ELF-1 (cell line): Measurements from ENCODE around the gene ISM2.
A peak's percentile ranks its signal among the peaks of the same experiment; 100 is the strongest.

Experiments
- DNase-seq: peaks from one replicate; pipeline ENCODE4 v3.0.0-alpha.2; 2016; ENCODE audit warnings: low read depth, low spot score

Gene ISM2

DNA sequence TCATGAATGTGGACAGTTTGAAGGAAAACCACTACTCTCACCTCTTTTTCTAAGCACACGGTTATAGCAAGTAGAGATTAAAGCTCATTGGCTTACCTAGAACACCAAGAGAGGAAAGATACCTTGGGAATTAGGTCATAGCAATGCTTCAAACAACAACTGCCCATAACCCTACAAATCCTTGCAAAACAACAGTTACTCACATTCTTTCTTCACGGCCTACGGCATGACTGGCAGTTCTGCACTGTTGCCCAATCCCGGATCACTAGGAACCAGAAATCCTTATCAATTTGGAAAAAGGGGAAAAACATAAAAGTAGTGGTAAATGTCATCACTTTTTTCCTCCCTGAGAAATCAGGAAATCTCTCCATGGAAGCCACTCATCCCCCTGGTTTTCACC is 9.6 kb upstream of the ISM2 start:
- peak; percentile 12 for DNase-seq

DNA sequence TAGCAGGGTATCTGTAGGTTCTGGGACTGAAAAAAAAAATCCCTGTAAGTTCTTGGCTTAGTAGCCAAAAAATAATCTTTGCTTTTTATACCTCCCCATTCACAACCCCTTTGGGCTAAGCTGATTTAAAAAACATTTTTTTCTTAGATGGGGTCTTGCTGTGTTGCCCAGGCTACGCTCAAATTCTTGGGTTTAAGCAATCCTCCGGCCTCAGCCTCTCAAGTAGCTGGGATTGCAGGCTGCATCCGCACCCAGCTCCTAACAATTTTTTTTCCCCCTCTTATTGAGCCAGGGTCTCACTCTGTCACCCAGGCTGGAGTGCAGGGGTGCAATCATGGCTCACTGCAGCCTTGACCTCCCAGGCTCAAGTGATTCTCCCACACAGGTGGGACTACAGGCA is 9.1 kb upstream of the ISM2 start:
- no peak for DNase-seq

DNA sequence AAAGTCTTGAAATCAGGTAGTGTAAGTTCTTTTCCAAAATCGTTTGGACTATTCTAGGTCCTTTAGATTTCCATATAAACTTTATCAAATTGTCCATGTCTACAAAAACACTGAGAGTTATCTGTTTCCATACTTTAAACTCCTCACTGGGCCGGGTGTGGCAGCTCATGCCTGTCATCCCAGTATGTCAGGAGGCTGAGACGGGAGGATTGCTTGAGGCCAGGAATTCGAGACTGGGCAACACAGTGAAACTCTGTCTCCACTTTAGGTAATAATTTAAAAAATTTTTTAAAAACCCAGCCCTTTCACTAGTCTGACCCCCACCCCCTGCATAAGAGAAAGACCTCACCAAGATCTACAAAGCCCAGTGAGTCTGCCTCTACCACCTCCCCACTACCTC is 6.4 kb upstream of the ISM2 start:
- DNase-seq = no peak

DNA sequence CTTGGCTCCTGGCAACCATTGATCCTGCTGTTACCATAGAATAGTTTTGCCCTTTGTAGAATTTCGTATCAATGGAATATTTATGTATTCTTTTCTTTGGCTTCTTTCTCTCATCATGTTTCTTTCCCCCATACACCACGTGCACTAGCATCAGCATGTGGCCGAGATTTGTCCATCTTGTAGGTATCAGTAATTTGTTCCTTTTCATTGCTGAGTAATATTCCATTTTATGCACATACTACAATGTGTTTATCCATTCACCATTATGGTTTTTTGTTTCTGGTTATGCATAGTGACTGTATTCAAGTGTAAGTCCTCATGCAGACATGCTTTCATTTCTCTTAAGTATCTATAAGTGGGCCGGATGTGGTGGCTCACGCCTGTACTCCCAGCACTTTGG is 4.5 kb upstream of the ISM2 start:
- no peak for DNase-seq

DNA sequence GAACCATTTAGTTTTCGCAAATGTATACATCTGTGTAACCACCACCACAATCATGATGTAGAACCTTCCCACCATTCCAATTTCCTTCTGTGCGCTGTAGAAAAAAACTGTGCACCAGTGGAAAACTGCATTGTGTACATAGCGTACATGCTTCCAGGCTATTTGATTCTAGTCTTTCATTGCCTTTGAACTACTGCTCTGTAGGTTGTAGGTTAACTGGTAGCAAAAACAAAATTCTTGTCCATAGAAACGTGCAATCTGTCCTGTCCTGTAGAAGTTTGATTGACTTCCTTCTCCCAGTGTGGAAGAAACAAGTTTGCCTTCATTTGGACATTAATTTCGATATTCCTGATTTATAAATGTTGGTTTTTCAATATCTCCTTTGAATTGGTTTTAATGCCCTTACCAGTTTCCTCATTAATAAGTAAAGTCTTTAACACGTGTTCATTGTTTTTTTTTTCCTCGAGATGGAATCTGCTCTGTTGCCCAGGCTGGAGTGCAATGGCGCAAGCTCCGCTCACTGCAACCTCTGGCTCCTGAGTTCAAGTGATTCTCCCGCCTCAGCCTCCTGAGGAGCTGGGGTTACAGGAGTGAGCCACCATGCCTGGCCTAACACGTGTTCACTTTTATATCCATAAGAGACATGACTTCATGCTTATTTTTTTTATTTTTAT is 3.6 kb upstream of the ISM2 start:
- no peak for DNase-seq

DNA sequence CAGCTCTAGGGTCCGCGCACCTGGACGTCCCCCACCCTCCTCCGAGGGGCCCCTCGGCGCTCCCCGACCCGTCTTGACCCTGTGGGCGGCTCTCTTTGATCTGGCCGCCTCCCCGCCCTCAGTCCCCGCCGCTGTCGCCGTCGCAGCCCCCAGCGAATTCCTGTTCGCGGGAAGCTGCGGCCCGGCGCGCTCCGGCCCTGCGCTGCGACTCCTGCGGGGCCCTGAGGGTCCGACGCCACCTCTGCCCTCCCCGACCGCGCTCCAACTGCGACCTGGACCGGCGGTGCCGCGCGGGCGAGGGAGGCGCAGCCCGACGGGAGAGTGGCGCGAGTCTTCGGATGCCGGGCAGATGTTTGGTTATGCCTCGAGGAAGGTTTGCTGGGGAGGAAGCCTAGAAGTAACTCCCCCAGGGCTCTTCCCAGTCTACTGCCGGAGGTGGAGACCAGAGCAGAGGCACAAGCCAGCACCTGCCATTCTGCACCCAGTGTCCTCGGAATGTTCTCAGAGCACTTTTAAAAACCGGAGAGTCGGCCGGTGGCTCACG is 440 bp upstream of the ISM2 start:
- DNase-seq = peak; percentile 72

DNA sequence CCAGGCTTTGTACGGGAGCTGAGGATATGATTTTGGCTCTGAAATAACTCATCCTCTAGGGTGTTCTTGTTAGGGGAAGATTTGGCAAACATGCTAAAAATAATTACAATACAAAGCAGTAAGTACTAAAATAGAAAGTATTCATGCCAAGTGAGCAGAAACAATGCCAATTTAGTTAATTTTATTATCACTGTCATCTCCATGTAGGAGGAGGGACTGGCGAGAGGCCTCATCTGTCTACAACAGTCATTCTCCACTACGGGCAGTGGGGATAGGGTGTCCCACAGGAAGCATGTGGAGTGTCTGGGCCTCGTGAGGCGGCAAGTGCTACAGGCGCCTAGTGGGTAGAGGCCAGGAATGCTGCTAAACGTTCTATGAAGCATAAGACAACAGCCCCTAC is 3.3 kb downstream of the ISM2 start:
- DNase-seq = no peak

DNA sequence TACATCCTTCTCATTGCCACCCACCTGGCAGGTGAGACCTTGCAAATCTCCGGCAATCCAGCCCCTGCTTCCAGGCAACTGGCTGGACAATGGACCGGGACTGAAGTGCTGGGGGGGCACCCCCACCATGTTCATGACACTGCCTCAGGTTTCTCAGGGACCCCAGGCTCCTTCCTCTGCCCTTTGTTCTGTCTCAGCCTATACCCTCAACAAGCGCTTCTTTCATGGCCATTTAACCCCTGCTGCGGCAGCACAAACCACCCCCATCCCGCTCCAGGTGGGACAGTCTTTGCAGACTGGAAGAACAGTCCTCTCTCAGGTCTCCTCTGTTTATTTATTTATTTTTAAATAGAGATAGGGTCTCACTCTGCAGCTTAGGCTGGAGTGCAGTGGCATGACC is 7.6 kb downstream of the ISM2 start:
- DNase-seq = peak; percentile 48

DNA sequence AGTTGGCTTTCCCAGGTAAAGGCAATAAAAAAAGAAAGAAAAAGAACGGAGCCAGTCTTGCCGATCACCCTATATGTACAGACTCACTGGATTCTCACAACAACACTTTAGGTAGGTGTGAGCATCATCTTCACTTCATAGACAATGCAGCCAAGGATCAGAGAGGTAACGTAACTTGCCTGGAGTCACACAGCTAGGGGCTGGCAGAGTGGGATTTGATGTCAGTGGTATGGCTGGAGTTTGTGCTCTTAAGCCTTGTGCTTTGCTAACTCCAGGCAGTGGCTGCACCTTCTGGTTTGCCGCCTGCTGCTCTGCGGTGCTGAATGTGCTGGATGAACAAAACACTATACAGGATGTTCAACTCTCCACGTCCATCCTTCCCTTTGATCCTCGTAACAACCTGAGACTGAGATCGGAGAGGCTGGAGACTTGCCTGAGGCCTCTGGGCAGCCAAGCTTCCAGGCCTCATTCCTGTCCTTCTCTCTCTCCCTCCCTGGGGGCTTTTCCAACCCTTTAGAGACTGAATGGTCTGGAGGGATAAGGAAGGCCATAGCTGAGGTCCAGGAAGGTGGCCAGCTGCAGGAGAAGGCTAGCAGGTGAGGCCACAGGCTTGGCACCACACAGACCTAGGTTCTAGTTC is 8.1 kb downstream of the ISM2 start:
- DNase-seq = peak; percentile 85

DNA sequence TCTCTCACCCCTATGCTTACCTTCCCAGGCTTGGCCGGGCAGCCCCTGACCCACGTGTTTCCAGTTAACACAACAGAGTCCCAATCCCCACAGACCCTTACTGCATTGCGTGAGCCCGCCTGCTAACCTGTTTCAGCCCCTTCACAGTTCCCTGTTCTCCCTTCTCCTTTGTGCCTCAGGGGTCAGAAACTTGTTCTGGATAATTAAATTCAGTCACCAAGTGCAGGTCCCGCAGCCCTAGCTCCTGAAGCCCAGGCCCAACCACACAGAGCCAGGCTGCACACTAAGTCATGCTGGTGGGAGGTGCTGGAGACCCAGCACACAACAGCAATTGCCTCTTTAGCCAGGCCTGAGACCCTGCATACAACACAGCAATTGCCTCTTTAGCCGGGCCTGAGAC is 9.6 kb downstream of the ISM2 start:
- peak; percentile 66 for DNase-seq

DNA sequence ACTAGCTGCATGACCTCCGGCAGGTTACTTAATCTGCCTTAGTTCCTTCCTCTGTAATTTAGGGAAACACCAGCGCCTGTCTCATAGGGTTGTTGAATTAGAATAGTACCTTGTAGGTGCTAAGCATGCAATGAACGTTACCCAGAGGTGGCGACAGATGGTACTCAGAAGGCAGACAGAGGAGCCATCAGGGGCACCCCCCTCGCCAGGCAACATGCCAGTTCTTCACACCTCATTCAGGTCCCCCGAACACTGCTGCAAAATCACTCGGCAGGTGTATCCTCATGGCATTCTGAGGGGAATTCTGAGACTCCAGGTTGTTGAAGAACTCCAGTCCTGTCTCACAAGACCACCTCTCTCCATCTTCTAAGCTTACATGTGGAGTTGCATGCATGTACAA is 10.1 kb downstream of the ISM2 start:
- DNase-seq = no peak

DNA sequence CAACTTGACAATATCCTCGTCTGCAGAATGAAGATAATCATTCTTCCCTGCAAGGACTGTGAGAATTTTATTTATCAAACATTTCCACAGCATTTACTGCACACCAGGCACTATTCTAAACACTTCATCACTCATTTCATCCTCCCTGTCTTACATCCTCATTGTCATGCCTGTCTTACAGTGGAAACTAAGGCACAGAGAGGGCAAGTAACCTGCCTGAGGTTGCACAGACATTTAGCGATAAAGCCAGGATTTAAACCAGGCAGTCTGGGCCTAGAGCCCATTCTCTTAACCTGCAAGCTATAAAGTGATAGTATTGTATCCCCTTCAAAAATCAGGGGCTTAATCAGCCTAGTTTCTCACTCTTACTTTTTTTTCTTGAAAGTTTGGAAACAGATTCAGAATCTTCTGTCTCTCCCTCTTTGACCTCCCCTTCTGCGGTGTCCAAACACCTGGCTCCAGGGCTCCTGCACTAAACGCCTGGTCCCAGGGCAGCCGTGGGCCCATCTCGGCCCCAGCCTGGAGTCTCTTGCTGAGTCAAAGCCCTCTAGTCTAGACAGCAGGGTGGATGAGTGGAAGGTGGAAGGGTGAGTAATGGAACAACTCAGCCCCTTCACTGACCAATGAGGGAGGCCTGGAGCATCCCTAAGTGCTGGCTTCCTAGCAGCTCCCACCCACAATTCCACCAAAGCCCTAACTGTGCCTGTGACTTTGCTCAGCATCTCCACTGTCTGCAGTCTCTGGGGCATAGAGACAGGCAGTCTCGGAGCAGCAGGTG is 12.5 kb downstream of the ISM2 start:
- DNase-seq = no peak

DNA sequence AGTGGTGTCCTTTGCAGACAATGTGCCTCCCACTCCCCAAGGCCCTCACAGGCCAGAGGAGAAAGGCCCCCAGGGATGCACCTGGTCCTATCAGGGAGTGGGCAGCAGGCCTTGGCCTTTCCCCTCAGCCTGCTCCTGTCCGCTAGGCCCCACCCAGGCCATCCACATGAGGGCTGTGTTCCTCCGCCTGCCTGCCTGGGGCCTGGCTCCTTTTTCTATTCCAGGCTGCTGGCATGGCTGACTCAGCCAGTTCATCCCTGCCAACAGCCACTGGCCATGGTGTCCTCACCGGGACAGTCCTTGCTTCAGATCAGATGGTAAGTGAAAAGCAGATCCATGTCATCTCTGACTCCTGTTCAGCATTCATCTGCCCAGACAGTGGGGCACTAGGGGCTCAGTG is 13.4 kb downstream of the ISM2 start:
- DNase-seq = no peak

DNA sequence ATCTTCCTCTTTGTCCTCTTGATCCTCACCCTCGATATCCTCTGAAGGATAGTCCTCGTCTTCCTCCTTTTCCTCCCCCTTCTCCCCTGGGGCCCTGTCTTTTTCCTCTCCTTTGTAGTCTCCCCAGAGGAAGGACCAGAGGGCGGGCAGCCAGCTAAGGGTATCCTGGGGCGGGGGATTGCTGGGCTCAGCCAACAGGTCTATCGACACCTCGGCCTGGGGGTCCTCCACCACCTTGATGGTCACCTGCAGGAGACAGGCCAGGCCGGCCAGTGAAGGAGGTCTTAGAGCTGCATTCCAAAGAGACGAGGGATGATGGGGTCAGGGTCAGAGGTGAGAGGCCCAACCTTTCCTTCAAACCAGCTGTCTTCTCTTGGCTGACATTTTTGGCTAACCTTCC is 16.2 kb downstream of the ISM2 start:
- peak; percentile 15 for DNase-seq

DNA sequence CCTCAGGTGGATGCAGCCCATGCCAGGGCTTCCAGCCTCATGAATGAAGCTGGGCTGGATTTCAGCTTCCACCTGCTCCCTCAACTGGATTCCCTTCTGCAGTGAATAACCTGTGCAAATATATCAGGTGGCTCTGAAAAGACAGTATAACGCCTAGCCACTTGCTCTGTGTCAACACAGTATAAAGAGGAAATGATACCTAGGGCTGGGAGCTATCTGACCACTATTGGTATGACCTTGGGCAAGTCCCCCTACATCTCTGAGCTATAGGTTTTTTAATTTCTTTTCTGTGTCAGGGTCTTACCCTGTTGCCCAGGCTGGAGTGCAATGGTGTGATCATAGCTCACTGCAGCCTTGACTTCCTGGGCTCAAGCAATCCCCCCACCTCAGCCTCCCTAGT is 19.8 kb downstream of the ISM2 start:
- DNase-seq = no peak

DNA sequence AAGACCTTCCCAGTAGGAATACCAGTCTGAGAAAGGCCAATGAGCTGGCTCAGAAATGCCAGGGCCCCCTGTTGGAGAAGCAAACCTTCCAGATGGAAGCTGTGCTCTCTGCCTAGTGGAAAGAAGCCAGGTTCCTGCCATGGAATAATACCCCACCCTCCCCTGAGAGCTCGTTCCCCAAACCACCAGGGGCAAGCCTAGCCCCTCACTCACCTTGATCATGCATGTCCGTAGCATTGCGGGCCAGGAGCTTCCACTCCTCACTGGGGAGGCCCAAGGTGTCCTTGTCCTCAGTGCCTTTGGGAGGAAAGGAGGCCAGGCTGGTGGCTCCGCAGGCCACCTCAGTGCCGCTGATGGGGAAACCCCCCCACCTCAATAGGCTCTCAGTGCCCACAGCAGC is 20.6 kb downstream of the ISM2 start:
- DNase-seq = no peak

DNA sequence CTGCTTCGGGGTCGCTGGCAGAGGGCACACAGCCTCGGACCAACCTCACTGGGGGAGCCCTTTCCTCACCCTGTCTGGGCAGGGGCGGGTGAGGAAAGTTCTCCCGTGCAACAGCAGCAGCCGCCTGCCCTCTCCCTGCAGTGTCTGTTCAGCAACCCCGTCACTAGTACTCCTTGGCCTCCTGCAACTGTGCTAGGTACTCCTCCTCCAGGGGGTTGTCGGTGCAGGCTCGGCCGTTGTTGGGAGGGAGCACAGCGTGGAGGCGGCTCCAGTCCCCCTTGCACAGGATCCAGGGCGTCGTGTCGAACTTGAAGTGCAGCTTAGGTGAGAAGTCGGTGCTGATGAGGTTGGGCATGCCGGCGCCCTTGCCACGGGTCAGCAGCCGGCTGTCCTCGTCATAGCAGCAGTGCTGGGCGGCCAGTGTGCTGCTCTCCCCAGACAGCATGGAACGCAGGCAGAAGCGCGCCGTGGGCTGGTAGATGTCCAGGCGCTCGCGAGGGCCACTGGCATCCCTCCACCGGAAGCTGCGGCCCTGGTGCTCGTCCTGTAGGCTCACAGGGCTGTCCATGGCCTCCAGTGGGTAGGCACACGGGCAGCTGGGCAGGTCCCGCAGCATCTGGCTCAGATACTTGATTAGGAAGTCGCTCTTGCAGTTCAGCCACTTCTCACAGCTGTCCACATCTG is 23.0 kb downstream of the ISM2 start:
- DNase-seq = no peak

DNA sequence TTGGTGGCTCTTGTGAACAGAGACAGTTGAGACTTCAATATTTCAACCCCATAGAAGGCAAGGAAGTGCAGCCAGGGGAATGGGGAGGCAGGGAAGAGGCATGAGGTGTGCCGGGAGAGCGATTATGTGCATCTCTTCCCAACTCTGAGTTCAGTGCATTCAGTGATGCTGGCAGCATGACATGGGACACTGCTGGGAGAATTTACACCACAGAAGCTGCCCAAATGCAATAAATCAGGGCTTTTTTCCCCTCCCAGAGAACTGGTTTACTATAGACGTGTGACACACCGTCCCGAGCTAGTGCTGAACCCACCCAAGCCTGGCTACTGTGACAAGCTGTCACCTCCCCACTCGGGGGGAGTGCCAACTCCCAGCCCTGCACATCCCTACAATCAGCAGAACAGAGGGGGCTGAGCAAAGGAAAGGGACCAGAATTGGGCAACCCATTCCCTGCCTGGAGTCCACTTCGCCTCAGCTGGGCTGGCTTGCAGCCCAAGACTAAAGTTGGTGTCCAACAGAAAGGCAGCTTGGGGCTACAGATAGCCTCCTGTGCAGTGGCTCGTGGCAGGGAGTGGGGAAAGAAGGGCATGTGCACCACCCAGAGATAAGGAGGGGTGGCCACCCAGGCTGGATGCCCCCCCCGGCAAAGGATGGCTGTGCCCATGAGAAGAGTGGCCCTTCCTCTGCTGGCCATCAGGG is 24.0 kb downstream of the ISM2 start:
- no peak for DNase-seq

DNA sequence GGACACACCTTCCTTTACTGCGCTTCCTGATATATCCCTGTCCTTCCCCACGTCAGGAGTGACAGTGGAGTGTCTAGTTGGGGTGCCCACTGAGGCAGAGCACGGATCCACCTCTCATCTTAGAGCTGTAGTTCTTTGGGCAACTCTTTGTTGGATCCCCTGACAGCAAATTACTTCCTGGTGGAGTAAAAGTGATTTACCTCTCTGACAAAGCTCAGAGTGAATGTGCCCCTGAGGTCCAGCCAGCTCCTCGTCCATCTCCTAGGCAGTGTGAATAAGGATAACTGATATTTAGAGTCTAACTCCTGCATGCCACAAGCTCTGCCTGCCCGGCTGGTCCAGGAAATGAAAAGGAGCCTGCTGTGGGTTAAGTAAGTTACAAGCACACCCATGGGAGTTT is 24.7 kb downstream of the ISM2 start:
- no peak for DNase-seq

DNA sequence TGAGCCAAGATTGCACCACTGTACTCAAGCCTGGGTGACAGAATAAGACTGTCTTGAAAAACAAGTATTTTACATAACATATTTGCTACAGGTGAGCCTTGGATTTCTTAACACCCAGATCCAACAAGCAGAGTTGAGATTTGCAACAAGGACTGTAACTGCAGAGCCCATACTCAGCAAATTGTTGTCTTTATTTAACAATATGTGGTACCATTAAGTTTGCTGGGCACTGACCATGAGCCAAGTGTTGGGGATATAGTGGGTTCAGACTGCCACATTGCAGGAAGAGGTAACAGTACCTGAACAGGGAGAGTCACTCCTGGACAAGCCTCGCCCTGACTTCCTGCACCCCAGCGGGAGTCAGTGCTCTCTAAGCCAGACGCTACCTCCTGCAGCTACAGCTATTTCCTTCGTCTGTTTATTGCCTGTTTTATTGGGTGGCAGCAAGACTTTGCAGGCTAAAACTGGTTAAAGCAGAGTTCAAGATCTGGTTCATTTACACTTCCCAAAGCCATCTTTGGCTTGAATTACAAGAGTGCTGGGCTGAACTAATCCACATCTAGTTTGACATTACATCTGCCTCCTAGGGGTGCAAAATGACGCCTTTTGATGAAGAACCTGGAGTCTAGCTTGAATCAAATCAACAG is 28.3 kb downstream of the ISM2 start:
- peak; percentile 34 for DNase-seq

DNA sequence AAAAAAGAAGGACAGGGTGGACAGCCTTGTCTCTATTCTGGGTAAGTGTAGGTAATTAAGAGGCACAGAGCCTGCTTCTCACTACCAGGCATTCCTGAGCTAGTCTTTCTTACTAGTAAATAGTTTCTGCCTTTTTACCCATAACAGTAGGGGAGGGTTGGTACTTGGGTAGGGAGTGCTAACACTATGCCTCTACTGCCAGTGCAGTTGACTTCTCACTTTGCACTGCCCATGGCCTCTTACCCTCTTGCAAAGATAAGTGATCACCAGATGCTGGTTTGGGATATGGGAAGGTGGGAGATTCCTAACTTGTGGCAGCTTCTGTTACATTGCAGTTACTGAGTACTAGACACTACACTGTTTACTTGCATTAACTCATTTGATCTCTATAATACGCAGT is 29.1 kb downstream of the ISM2 start:
- no peak for DNase-seq
